T-helper 1 cell (primary cell): Measurements from ENCODE around the gene SYNJ2.
A peak's percentile ranks its signal among the peaks of the same experiment; 100 is the strongest.
"Not testable (repeated sequence)": the region's sequence is repeated elsewhere in the genome, so short reads cannot be mapped to it uniquely, and the experiment has no call there.

Source experiments
- DNase-seq, 5 donors: peaks; one replicate each; pipeline ENCODE4 v3.0.0-alpha.2; 2012 to 2020
- total RNA-seq, 4 donors: gene quantifications; one replicate each; lab custom pipeline; 2026; lab: John Stamatoyannopoulos, UW

SYNJ2 gene, protein sequence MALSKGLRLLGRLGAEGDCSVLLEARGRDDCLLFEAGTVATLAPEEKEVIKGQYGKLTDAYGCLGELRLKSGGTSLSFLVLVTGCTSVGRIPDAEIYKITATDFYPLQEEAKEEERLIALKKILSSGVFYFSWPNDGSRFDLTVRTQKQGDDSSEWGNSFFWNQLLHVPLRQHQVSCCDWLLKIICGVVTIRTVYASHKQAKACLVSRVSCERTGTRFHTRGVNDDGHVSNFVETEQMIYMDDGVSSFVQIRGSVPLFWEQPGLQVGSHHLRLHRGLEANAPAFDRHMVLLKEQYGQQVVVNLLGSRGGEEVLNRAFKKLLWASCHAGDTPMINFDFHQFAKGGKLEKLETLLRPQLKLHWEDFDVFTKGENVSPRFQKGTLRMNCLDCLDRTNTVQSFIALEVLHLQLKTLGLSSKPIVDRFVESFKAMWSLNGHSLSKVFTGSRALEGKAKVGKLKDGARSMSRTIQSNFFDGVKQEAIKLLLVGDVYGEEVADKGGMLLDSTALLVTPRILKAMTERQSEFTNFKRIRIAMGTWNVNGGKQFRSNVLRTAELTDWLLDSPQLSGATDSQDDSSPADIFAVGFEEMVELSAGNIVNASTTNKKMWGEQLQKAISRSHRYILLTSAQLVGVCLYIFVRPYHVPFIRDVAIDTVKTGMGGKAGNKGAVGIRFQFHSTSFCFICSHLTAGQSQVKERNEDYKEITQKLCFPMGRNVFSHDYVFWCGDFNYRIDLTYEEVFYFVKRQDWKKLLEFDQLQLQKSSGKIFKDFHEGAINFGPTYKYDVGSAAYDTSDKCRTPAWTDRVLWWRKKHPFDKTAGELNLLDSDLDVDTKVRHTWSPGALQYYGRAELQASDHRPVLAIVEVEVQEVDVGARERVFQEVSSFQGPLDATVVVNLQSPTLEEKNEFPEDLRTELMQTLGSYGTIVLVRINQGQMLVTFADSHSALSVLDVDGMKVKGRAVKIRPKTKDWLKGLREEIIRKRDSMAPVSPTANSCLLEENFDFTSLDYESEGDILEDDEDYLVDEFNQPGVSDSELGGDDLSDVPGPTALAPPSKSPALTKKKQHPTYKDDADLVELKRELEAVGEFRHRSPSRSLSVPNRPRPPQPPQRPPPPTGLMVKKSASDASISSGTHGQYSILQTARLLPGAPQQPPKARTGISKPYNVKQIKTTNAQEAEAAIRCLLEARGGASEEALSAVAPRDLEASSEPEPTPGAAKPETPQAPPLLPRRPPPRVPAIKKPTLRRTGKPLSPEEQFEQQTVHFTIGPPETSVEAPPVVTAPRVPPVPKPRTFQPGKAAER (N-terminal part only)
- total RNA-seq: 54.3 to 83.0 (median 65.6) reads per million in 4 donors

DNA sequence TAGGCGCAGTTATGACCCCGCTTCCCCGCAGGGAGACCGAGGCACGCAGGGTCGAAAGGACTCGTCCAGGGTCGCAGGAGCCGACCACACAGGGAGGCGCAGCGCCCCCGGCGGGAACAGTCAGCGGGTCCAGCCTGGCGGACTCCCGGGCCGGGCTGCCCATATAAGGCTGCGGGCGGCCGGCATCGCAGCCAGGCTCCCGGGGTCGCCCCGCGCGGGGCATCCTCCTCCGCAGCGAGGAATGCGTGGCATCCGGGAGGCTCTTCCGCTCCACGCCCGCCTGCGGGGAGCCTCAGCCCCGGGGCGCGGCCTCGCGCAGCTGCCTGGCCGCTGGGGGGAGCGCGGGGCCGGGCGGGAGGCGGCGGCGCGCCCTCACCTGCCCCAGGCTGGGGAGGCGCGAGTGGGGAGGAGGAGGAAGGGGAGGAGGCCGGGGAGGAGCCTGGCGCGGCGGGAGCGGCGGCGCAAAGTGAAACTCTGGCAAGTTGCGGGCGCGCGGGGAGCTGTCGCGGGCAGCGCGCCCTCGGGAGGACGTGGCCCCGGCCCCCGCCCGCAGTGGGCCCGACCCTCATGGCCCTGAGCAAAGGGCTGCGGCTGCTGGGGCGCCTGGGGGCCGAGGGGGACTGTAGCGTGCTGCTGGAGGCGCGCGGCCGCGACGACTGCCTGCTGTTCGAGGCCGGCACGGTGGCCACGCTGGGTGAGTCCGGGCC is at the start of gene SYNJ2:
Gene SYNJ2, plus strand, starts transcription at position 469 of the 707 bp plus-strand sequence. Its CDS starts 99 bp downstream, at position 568.
- DNase-seq: peak; percentile 72 to 86 (median 77)

DNA sequence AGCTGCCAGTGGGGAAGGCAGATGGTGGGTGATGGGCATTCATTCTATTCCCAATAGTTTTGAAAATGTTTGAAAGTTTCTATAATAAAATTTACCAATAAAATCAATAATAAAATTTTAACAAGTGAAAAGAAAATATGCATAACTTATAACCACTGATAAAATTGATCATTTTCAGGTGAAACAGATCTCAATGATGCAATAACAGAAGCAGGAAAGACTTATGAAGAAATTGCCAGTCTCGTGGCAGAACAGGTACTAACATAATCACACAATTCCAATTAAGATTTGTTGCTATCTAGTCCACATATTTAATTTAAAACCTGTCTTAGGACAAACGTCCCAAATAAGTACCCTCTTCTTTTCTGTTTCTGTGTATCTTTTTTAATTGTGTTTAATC is 45.9 kb upstream of the SYNJ2 start:
- DNase-seq: no peak

- DNase-seq: no peak
Measured at GRCh38 chr6:157937318-157937717, 44.3 kb upstream of the SYNJ2 start.

DNA sequence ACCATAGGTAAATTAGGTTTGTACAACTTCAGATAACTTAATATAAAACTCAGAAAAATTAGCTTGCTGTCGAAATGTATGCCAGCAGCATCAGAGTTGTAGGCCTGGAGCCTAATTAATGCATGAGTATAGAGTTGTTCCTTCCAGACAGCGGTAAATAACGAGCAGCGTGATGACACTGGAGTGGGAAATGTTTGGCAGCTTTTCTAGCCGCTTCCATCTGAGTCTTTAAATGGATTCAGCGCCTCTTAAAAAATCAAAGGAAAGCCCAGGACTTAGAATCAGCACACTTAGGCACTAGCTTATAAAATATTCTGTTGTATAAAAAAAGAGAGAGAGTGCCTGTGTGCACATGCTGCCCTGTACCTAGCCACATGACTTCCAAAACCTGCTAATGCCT is 43.7 kb upstream of the SYNJ2 start:
- DNase-seq: no peak

GRCh38 chr6:157940375-157941036 is 41.2 kb upstream of the SYNJ2 start:
- DNase-seq: peak in 1 of 5 donors; percentile 48

DNA sequence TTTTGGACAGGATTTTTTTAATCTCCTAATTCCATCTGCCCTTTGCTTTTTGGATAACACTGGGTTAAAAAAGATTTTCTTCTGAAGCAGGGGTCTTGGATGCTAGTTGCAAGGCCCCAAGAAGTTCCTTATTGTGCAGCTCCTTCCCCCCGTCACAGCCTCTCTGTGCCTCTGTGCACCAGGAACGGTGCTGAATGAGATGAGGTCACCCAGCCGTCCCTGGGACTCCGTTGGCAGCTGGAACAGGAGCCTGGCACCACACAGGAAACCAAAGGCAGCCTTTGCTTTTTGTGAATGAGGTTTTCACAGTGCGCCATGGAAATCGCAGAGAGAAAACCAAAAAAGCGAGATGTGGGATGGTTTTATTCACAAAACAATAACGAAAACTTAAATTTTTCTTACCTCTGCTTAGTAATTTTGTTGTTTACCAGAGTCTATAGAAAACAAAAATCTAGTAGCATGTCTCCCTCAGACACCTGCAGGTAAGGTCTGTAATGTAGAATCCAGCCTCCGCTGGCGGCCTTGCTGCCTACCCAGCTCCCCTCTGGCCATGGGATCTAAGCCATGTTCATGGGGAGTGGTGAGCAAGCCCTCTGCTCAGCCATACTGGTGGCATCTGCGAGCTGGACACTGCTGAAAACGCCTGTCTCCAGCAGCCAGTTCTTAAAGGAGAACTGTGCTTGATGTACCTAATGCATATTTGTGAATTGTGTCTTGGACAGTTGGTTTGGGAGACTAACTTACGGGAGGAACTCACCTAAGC is 40.4 kb upstream of the SYNJ2 start:
- no peak for DNase-seq

- no peak for DNase-seq
Measured at GRCh38 chr6:157942351-157942750, 39.3 kb upstream of the SYNJ2 start.

DNA sequence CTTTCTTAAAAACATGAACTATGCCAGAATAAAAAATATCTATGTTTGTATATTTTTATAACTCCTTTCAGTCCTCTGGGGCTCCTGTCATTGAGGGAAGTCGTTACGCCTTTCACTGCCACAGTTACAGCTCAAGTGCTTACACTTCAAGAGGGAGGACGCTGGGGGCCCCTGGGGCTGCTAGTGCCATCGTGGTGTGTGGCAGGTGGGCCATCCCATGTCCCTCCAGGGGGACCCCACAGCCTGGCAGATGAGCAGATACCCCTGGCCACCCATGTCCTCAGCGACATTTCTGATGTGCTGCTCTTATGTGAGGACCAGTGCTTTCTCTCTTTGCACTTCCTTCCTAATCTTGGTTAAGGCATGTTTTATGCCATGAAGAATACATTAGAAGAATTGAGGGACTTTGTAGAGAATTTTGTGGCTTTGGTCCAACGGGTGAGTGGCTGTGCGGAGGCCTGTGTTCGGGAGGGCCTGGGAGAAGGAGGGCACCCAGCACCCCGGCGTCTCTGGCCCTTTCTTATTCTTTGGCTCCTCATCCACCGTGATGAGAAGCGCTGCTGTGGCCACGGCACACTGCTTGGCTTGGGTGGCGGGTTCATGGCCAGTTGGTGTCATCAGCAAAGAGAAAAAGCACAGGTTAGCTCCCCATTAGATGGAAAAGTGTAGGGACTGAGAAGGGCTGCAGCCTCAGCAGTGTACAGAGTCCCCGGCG is 38.3 kb upstream of the SYNJ2 start:
- no peak for DNase-seq

GRCh38 chr6:157943964-157944283 is 37.7 kb upstream of the SYNJ2 start:
- DNase-seq: no peak

DNA sequence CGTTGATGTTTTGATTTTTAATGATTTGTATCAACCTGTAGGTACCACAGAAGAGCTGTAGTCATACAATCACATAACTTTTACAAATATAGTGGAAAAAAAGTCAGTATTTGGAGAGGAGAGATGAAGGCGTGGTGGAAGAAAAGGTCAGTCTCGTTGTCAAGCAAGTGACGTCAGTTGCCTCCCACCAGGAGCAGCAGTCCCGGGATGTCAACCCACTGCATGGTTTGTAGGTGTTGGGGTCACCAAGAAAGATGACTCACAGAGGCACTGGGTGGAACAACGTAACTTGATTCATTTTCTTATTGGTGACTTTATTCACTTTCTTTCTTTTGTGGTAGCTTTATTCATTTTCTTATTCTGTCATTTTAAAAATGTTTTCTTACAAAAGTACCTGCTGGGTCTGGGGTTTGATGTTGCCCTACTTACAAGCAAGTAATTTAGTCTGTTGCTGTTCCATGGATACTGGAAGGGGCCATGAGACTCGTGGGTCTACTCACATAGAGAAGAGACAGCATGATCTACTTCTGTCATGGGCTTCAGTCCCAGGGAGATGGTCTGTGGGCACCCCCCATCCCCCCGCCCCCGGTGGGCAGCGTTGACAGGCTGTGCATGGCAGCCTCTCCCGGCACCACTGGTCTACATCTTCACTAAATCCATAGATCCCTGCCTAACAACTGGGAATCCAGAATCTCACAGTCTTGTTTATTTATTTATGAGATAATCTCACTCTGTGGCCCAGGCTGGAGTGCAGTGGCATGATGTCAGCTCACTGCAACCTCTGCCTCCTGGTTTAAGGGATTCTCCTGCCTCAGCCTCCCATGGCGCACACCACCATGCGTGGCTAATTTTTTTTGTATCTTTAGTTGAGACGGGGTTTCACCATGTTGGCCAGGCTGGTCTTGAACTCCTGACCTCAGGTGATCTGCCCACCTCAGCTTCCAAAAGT is 36.4 kb upstream of the SYNJ2 start:
- no peak for DNase-seq

DNA sequence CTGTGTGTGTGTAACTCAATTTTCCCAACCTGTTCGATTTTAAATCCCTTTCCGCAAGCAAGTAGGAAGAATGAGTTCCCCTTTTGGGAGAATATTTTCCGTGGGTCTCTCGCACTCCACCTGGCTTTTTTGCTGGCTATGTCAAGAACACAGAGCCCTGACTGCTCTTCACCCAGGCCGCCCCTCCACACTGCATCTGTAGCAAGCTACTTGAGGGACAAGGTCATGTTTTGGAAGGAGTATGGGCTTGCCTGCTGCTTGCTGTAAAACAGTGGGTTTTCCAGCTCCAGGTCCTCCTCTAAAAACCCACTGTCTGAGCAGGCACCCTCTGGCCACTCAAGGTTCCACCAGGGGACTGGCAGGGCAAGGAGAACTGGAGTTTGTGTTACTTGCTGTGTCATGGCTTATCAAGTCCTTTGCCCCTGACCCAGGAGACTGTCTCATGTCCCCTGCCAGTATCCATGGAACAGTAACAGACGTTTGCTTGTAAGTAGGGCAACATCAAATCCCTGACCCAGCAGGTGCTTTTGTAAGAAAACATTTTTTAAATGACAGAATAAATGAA is 35.5 kb upstream of the SYNJ2 start:
- DNase-seq: no peak

GRCh38 chr6:157946865-157947532 is 34.7 kb upstream of the SYNJ2 start:
- peak in 1 of 5 donors; percentile 11 for DNase-seq

GRCh38 chr6:157950899-157951298 is 30.8 kb upstream of the SYNJ2 start:
- DNase-seq: not testable (repeated sequence)

GRCh38 chr6:157951828-157952227 is 29.8 kb upstream of the SYNJ2 start:
- DNase-seq: no peak

DNA sequence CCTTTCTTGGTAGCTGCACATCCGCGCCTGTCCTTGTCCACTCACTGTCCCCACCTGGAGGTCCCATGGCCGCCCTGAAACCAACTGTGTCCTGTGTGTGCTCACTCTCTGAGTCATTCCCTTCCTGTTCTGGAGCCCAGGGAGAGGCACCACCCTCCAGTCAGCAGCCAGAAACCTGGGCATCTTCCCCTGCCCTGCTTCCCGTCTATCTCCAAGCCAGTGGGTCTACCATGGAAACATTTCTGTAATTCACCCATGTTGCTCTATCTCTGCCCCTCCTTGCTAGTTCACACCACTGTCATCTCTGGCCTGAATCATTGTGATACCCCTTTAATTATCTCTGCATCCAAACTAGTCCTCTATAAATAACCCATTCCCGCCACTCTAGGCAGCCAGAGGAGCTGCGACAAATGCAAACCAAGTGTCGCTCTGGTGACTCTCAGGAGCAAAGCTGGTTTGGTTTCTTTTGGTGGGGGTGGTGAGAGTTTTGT is 28.8 kb upstream of the SYNJ2 start:
- no peak for DNase-seq

- DNase-seq: no peak
Measured at GRCh38 chr6:157953580-157954091, 28.0 kb upstream of the SYNJ2 start.
